Astrocyte (in vitro differentiated cells and primary cell): ENCODE data around the gene KNDC1. TPM values are rescaled to one million over a fixed set of nuclear protein-coding genes. Genes with fewer than 3 reads are reported as not detected.

ENCODE experiments used
- DNase-seq: peaks from one replicate; pipeline ENCODE4 v3.0.0-alpha.2; 2010; ENCODE audit warnings: low read depth
- FAIRE-seq: peaks from 2 replicates; lab custom pipeline; 2011; peaks lifted over from hg19 to GRCh38; lab: Jason Lieb, UNC
- H2AFZ ChIP-seq: 2 replicates; pipeline ENCODE4 v1.6.0; 2012; ENCODE audit warnings: low read depth, low read length, inconsistent platforms
- H3K27ac ChIP-seq: 2 replicates; pipeline ENCODE4 v1.5.1; 2011; ENCODE audit warnings: low read depth, low read length, inconsistent platforms
- H3K27me3 ChIP-seq: 2 replicates; pipeline ENCODE4 v1.6.0; 2011; ENCODE audit warnings: low read length, inconsistent platforms; ENCODE audit not compliant: insufficient read depth
- H3K36me3 ChIP-seq: 2 replicates; pipeline ENCODE4 v1.5.1; 2011; ENCODE audit warnings: low read length, inconsistent platforms; ENCODE audit not compliant: insufficient read depth
- H3K4me1 ChIP-seq: 2 replicates; pipeline ENCODE4 v1.5.1; 2011; ENCODE audit warnings: low read length, inconsistent platforms; ENCODE audit not compliant: insufficient read depth
- H3K4me2 ChIP-seq: 2 replicates; pipeline ENCODE4 v1.6.0; 2012; ENCODE audit warnings: low read length, inconsistent platforms
- H3K4me3 ChIP-seq: 2 replicates; pipeline ENCODE4 v1.5.1; 2011; ENCODE audit warnings: low read depth, mild to moderate bottlenecking, low read length, inconsistent platforms; ENCODE audit not compliant: insufficient read depth
- H3K79me2 ChIP-seq: 2 replicates; pipeline ENCODE4 v1.6.0; 2012; ENCODE audit warnings: mild to moderate bottlenecking, low read length, inconsistent platforms; ENCODE audit not compliant: insufficient read depth
- H3K9ac ChIP-seq: 2 replicates; pipeline ENCODE4 v1.6.0; 2012; ENCODE audit warnings: mild to moderate bottlenecking, low read length, inconsistent platforms
- H3K9me3 ChIP-seq: 2 replicates; pipeline ENCODE4 v1.5.1; 2012; ENCODE audit warnings: low read depth, mild to moderate bottlenecking, low read length, inconsistent platforms; ENCODE audit not compliant: insufficient read depth
- H4K20me1 ChIP-seq: 2 replicates; pipeline ENCODE4 v1.6.0; 2012; ENCODE audit warnings: low read length, inconsistent platforms; ENCODE audit not compliant: insufficient read depth
- H3K27ac Mint-ChIP-seq: one replicate; pipeline ENCODE4 v1.8.0; 2021; ENCODE audit warnings: mild to moderate bottlenecking, mixed read lengths; ENCODE audit not compliant: unreplicated experiment
- H3K27me3 Mint-ChIP-seq: one replicate; pipeline ENCODE4 v1.8.0; 2021; ENCODE audit warnings: low read depth, mixed read lengths; ENCODE audit not compliant: unreplicated experiment
- H3K36me3 Mint-ChIP-seq: one replicate; pipeline ENCODE4 v1.8.0; 2021; ENCODE audit warnings: low read depth, mixed read lengths; ENCODE audit not compliant: unreplicated experiment
- H3K4me1 Mint-ChIP-seq: one replicate; pipeline ENCODE4 v1.8.0; 2021; ENCODE audit warnings: low read depth, mixed read lengths; ENCODE audit not compliant: unreplicated experiment
- H3K4me3 Mint-ChIP-seq: one replicate; pipeline ENCODE4 v1.8.0; 2021; ENCODE audit warnings: mild to moderate bottlenecking, moderate library complexity, mixed read lengths; ENCODE audit not compliant: unreplicated experiment
- H3K9me3 Mint-ChIP-seq: one replicate; pipeline ENCODE4 v1.8.0; 2021; ENCODE audit warnings: mild to moderate bottlenecking, mixed read lengths; ENCODE audit not compliant: unreplicated experiment
- EZH2 ChIP-seq: IDR thresholded peaks from 2 replicates; pipeline ENCODE4 v1.6.1; 2012; ENCODE audit warnings: mild to moderate bottlenecking, low read length, inconsistent platforms; ENCODE audit not compliant: insufficient read depth
- total RNA-seq: library from RNA; stranded (reverse); gene quantifications from 2 replicates; pipeline ENCODE4 v1.2.1, GENCODE V29; 2021
- TF ChIP-seq, protein P1 (sequence below): IDR thresholded peaks from 2 replicates; pipeline ENCODE4 v1.5.1; 2011; ENCODE audit warnings: low read depth, mild to moderate bottlenecking, inconsistent platforms, low read length, moderate library complexity; ENCODE audit not compliant: insufficient read depth

The KNDC1 gene
- total RNA-seq, 1 donor from 2014 or later, result 2.6 TPM

- H3K36me3 Mint-ChIP-seq, result no peaks in the 10 kb centered on the region
- H4K20me1 ChIP-seq, result no peaks in the 10 kb centered on the region
- DNase-seq (no peak), FAIRE-seq (no peak)
- H3K27ac Mint-ChIP-seq, result no peak overlapping the region
- H3K4me1 ChIP-seq, result no peaks in the 10 kb centered on the region
- no peaks in the 10 kb centered on the region for H3K4me1 Mint-ChIP-seq
- H3K36me3 ChIP-seq, result no peaks in the 10 kb centered on the region
- no peak overlapping the region for H2AFZ ChIP-seq
- peaks cover 24% of the 10 kb centered on the region for H3K27me3 Mint-ChIP-seq
- H3K9me3 ChIP-seq, result no peaks in the 10 kb centered on the region
- H3K27me3 ChIP-seq, result no peaks in the 10 kb centered on the region
- H3K27ac ChIP-seq, result no peak overlapping the region
- H3K9me3 Mint-ChIP-seq, result peaks cover 5% of the 10 kb centered on the region
- H3K4me2 ChIP-seq, result no peak overlapping the region
- H3K4me3 Mint-ChIP-seq, result no peak overlapping the region
- no peak overlapping the region for H3K9ac ChIP-seq
- H3K4me3 ChIP-seq, result no peak overlapping the region
- no peak for TF ChIP-seq EZH2
- TF ChIP-seq, protein P1, sequence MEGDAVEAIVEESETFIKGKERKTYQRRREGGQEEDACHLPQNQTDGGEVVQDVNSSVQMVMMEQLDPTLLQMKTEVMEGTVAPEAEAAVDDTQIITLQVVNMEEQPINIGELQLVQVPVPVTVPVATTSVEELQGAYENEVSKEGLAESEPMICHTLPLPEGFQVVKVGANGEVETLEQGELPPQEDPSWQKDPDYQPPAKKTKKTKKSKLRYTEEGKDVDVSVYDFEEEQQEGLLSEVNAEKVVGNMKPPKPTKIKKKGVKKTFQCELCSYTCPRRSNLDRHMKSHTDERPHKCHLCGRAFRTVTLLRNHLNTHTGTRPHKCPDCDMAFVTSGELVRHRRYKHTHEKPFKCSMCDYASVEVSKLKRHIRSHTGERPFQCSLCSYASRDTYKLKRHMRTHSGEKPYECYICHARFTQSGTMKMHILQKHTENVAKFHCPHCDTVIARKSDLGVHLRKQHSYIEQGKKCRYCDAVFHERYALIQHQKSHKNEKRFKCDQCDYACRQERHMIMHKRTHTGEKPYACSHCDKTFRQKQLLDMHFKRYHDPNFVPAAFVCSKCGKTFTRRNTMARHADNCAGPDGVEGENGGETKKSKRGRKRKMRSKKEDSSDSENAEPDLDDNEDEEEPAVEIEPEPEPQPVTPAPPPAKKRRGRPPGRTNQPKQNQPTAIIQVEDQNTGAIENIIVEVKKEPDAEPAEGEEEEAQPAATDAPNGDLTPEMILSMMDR, result no peak
- no peaks in the 10 kb centered on the region for H3K79me2 ChIP-seq
Observed at GRCh38 chr10:133196936-133197758, 37.1 kb downstream of the KNDC1 start.

- Histone ChIP-seq H2AFZ (no peak overlapping the region), H3K36me3 (no peaks in the 10 kb centered on the region), H3K9me3 (no peaks in the 10 kb centered on the region), H3K4me1 (no peaks in the 10 kb centered on the region), H3K79me2 (no peaks in the 10 kb centered on the region), H3K27ac (no peak overlapping the region), H3K27me3 (no peaks in the 10 kb centered on the region), H3K4me2 (no peak overlapping the region), H3K9ac (no peak overlapping the region), H3K4me3 (no peak overlapping the region), H4K20me1 (no peaks in the 10 kb centered on the region)
- FAIRE-seq (no peak), DNase-seq (no peak)
- H3K27ac Mint-ChIP-seq, result no peak overlapping the region
- peaks cover 5% of the 10 kb centered on the region for H3K9me3 Mint-ChIP-seq
- peaks cover 21% of the 10 kb centered on the region for H3K27me3 Mint-ChIP-seq
- no peaks in the 10 kb centered on the region for H3K4me1 Mint-ChIP-seq
- no peak overlapping the region for H3K4me3 Mint-ChIP-seq
- no peak for TF ChIP-seq EZH2
- TF ChIP-seq, protein P1, result no peak
- no peaks in the 10 kb centered on the region for H3K36me3 Mint-ChIP-seq
Observed at GRCh38 chr10:133197786-133198185, 37.8 kb downstream of the KNDC1 start.

- FAIRE-seq, result no peak
- TF ChIP-seq, protein P1, result no peak
- no peak for TF ChIP-seq EZH2
- Mint-ChIP-seq H3K4me3 (no peak overlapping the region), H3K27ac (no peak overlapping the region), H3K9me3 (peaks cover 5% of the 10 kb centered on the region), H3K4me1 (no peaks in the 10 kb centered on the region), H3K36me3 (no peaks in the 10 kb centered on the region), H3K27me3 (peaks cover 20% of the 10 kb centered on the region)
- no peak for DNase-seq
- Histone ChIP-seq H3K4me3 (no peak overlapping the region), H3K4me1 (no peaks in the 10 kb centered on the region), H3K79me2 (no peaks in the 10 kb centered on the region), H3K9me3 (no peaks in the 10 kb centered on the region), H4K20me1 (no peaks in the 10 kb centered on the region), H3K9ac (no peak overlapping the region), H3K4me2 (no peak overlapping the region), H3K27ac (no peak overlapping the region), H2AFZ (no peak overlapping the region), H3K36me3 (no peaks in the 10 kb centered on the region), H3K27me3 (no peaks in the 10 kb centered on the region)
Observed at GRCh38 chr10:133198206-133198605, 38.2 kb downstream of the KNDC1 start.
